NCI-H2227 treated with DMSO at 0.1 percent for 48 hours (cell line): ENCODE measurements around the gene HECTD3.
"Not testable (repeated sequence)": the region's sequence is repeated elsewhere in the genome, so short reads cannot be mapped to it uniquely, and the experiment has no call there.

Source experiments
- DNase-seq: peaks from one replicate; lab custom pipeline; 2025; lab: John Stamatoyannopoulos, UW

The HECTD3 gene

DNA sequence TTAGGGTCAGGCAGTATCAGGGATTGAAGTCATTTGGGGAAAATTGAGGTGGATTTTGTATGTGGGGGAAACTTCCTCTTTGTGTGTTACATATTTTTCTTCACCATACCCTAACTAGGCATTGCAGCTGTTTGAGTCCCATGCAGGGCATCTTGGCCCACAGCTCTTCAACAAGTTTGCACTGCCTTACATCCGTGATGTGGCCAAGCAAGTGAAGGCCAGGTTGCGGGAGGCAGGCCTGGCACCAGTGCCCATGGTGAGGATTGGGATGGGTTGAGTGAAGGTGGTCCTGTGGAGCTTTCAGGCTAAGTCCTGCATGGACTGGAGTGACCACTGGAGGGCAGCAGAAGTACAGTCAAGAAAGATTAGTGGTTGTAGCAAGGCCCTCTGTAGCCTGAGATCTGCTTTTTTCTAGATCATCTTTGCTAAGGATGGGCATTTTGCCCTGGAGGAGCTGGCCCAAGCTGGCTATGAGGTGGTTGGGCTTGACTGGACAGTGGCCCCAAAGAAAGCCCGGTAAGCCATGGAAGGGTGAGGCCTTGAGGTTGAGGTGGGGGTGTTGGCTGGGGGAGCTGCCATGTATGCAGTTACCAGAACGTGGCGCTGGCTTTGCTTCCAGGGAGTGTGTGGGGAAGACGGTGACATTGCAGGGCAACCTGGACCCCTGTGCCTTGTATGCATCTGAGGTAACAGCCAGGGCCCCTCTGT lies 3.4 kb upstream of the HECTD3 start:
- peak; percentile 63 for DNase-seq

DNA sequence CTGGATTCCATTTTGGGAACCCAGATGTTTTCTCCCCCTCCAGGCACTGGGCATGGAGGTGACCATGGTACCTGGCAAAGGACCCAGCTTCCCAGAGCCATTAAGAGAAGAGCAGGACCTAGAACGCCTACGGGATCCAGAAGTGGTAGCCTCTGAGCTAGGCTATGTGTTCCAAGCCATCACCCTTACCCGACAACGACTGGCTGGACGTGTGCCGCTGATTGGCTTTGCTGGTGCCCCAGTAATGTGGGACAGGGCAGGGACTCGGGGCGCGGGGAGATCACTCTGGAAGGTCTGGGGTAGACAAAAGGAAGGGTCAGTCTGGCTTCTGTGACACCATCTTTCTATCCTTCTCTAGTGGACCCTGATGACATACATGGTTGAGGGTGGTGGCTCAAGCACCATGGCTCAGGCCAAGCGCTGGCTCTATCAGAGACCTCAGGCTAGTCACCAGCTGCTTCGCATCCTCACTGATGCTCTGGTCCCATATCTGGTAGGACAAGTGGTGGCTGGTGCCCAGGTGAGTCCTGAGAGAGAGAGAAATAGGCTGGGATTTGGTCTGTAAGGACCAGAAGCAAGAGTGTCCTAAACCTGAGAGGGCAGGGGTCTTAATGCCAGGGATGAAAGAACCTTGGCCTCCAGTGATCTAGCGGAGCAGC lies 2.6 kb upstream of the HECTD3 start:
- no peak for DNase-seq

GRCh38 chr1:45012639-45013278 lies 1.6 kb upstream of the HECTD3 start:
- DNase-seq: peak; percentile 12

DNA sequence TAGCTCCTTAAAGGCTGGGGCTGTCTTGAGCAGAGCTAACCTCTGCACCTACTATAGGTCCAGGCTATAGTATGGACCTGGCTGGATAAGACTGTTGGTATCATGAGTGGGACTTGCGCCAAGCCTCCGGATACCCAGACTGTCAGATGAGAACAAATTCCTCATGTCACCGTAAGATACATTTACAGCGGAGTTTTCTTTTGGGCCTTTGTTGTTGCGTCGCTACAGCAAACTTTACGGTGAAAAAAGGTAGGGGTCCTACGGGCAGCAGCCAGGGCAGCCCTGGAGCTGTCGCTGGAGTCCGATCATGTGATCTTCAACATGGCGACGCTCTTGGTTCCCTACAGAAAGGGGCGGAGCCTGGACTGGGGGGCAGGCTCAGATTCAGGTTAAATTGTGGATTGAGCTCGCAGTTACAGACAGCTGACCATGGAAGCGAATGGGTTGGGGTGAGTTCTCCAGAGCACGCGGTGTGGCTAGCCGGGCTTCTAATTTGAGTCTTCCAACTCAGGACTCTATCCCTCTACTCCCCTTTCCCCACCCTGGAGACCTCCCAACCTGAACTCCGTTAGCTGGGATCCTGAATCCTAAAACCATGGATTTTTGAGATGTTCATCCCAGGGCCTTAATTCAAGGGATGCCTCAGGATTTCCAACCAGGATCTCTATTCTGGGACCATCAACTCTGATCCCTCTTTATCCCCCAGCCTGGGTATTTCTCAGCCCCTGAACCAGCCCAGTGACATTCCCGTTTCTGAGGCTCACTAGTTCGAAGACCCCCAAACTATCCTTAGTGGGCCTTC lies 914 bp upstream of the HECTD3 start, which contains the start of gene UROD:
TSS of gene UROD (plus strand) at position 418 of the 802 bp plus-strand sequence. CDS start at position 430, 12 bp downstream.
- DNase-seq: peak; percentile 94

GRCh38 chr1:45009956-45010854 lies 919 bp downstream of the HECTD3 start:
- DNase-seq: no peak

- no peak for DNase-seq
Measured at GRCh38 chr1:45009296-45009865, 1.7 kb downstream of the HECTD3 start.

GRCh38 chr1:45008516-45008915 lies 2.6 kb downstream of the HECTD3 start:
- DNase-seq: no peak

DNA sequence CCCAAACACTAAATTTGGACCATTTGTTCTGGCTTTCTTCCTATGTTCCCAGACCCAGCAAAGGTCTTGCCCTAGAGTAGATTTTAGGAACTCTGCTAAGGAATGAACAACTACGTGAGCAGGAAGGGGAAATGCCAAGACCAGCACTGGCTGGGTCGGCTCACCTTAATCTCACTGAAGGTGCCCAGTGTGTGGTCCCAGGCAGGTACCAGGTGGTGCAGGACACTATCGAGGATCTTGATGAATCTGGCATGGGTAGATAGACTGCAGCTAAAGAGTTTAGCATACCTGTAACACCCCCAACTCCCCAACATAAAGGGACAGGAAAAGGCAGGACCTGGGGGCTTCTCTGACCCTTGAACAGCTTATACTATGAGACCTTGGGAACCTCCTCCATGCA lies 3.0 kb downstream of the HECTD3 start:
- no peak for DNase-seq

- DNase-seq: no peak
Measured at GRCh38 chr1:45007311-45007710, 3.8 kb downstream of the HECTD3 start.

GRCh38 chr1:45005761-45006160 lies 5.4 kb downstream of the HECTD3 start:
- DNase-seq: no peak

GRCh38 chr1:45004281-45004920 lies 6.7 kb downstream of the HECTD3 start:
- no peak for DNase-seq

GRCh38 chr1:45003741-45004140 lies 7.4 kb downstream of the HECTD3 start:
- DNase-seq: no peak

DNA sequence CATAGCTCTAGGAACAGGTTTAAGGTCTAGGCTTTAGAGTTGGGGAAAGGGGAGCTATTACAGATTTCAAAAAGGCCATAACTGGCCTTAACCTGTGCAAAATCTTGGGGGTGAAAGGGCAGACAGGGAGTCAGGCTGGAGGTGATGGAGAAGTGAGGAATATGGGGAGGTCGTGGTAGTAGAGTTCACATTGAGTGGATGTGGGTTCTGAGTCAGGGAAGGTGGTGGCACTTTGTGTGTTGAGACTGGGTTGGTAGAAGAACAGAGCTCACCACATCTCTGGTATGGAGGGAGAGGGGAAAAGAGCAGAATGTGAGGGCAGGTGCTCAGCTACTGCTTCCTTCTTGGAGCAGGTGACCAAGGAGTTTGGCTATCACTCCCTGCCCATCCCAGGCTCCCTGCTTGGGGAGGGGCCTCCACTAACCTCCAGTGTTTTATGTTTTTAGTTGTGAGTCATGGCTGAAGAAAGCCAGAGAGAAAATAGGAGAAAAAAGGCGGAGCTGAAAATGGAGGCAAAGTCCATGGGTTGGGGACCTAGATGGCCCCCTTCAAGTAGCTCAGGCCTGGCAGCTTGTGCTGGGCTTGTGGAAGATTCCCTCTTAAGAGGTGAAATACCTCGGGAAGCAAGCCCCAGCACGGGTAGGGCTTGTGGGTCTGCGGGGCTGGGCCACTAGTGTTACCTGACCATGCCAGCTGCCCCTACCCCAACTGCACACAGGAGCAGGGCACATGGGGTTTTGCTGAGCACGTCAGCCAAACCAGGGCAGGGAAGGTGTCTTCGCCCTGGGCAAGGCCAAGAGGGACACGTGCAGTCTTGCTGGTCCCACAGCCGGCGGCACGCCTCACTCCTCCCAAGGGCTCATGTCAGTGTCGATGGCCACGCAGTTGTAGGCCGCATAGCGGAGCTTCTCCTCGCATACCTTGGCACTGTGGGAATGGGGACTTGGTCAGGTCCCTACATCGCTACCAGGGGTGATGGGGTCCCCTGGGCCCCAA lies 8.2 kb downstream of the HECTD3 start:
- no peak for DNase-seq

DNA sequence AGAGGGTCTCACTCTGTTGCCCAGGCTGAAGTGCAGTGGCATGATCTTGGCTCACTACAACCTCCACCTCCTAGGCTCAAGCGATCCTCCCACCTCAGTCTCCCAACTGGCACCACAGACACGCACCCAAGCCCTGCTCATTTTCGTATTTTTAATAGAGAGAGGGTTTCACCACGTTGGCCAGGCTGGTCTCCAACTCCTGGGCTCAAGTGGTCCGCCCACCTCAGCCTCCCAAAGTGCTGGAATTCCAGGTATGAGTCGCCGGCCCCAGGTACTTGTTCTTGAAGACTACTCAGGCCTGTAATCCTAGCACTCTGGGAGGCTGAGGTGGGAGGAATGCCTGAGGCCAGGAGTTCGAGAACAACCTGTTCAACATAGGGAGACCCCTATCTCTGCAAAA lies 9.5 kb downstream of the HECTD3 start:
- not testable (repeated sequence) for DNase-seq

- no peak for DNase-seq
Measured at GRCh38 chr1:45001011-45001481, 10.1 kb downstream of the HECTD3 start.

GRCh38 chr1:44999232-44999631 lies 11.9 kb downstream of the HECTD3 start:
- DNase-seq: no peak

GRCh38 chr1:44995467-44996238 lies 15.5 kb downstream of the HECTD3 start:
- DNase-seq: no peak

- no peak for DNase-seq
Measured at GRCh38 chr1:44994309-44994898, 16.7 kb downstream of the HECTD3 start.
